Mesenchymal stem cell (in vitro differentiated cells and primary cell): ENCODE results near the gene NFATC2.

Source experiments
- DNase-seq: peaks from one replicate; pipeline ENCODE4 v3.0.0-alpha.2; 2013
- H2AFZ ChIP-seq: one replicate; pipeline ENCODE4 v1.6.1; 2013; ENCODE audit warnings: low read depth, mild to moderate bottlenecking, control low read depth, inconsistent platforms, low read length, moderate library complexity
- H2AK5ac ChIP-seq: 2 replicates; pipeline ENCODE4 v1.6.1; 2013; ENCODE audit warnings: low read length, moderate library complexity, mild to moderate bottlenecking, inconsistent platforms; ENCODE audit not compliant: severe bottlenecking
- H2BK120ac ChIP-seq: one replicate; pipeline ENCODE4 v1.6.1; 2013; ENCODE audit warnings: low read depth, mild to moderate bottlenecking, inconsistent platforms, low read length, moderate library complexity
- H2BK12ac ChIP-seq, 2 experiments: one replicate each; pipeline ENCODE4 v1.6.1; 2013; ENCODE audit warnings: inconsistent platforms in 2 of 2, low read length in 2 of 2, mild to moderate bottlenecking in 2 of 2, moderate library complexity in 2 of 2, control low read depth in 1 of 2
- H2BK15ac ChIP-seq: one replicate; pipeline ENCODE4 v1.6.1; 2013; ENCODE audit warnings: mild to moderate bottlenecking, low read depth, inconsistent platforms; ENCODE audit not compliant: poor library complexity, severe bottlenecking
- H2BK5ac ChIP-seq: 2 replicates; pipeline ENCODE4 v1.6.1; 2013; ENCODE audit warnings: low read depth, mild to moderate bottlenecking, low read length, control low read depth, inconsistent platforms; ENCODE audit not compliant: poor library complexity, severe bottlenecking
- H3K14ac ChIP-seq, 2 experiments: one replicate each; pipeline ENCODE4 v1.6.1; 2013; ENCODE audit warnings: inconsistent platforms in 2 of 2, low read length in 2 of 2, control low read depth in 1 of 2, mild to moderate bottlenecking in 1 of 2, moderate library complexity in 1 of 2
- H3K18ac ChIP-seq, 2 experiments: one replicate each; pipeline ENCODE4 v1.6.1; 2013; ENCODE audit warnings: inconsistent platforms in 2 of 2, low read length in 2 of 2, control low read depth in 1 of 2, low read depth in 1 of 2, mild to moderate bottlenecking in 1 of 2
- H3K23ac ChIP-seq, 2 experiments: one replicate each; pipeline ENCODE4 v1.6.1; 2013; ENCODE audit warnings: inconsistent platforms in 2 of 2, low read length in 2 of 2, mild to moderate bottlenecking in 2 of 2, moderate library complexity in 2 of 2, control low read depth in 1 of 2
- H3K27ac ChIP-seq: 2 replicates; pipeline ENCODE4 v1.5.1; 2013; ENCODE audit warnings: mild to moderate bottlenecking, moderate library complexity, low read length, control low read depth, inconsistent platforms; ENCODE audit not compliant: poor library complexity, severe bottlenecking
- H3K27me3 ChIP-seq, 2 experiments: 2 replicates each; pipeline versions ENCODE4 v1.6.1 to v1.7.0; 2013; ENCODE audit warnings: low read length in 2 of 2, mild to moderate bottlenecking in 2 of 2, moderate library complexity in 2 of 2, control low read depth in 1 of 2, inconsistent platforms in 1 of 2; ENCODE audit not compliant: control insufficient read depth in 1 of 2, insufficient read depth in 1 of 2
- H3K36me3 ChIP-seq, 2 experiments: 2 replicates each; pipeline versions ENCODE4 v1.6.1 to v1.7.0; 2013; ENCODE audit warnings: low read length in 2 of 2, control low read depth in 1 of 2, inconsistent platforms in 1 of 2, low read depth in 1 of 2, mild to moderate bottlenecking in 1 of 2; ENCODE audit not compliant: insufficient read depth in 2 of 2, control insufficient read depth in 1 of 2
- H3K4ac ChIP-seq, 2 experiments: one replicate each; pipeline ENCODE4 v1.6.1; 2013; ENCODE audit warnings: inconsistent platforms in 2 of 2, low read length in 2 of 2, mild to moderate bottlenecking in 2 of 2, moderate library complexity in 2 of 2, control low read depth in 1 of 2, low read depth in 1 of 2
- H3K4me1 ChIP-seq: 2 replicates; pipeline ENCODE4 v1.6.1; 2013; ENCODE audit warnings: low read depth, low read length, control low read depth; ENCODE audit not compliant: control insufficient read depth, insufficient read depth
- H3K4me2 ChIP-seq: 2 replicates; pipeline ENCODE4 v1.6.1; 2013; ENCODE audit warnings: low read length, mild to moderate bottlenecking, inconsistent platforms; ENCODE audit not compliant: poor library complexity, severe bottlenecking
- H3K4me3 ChIP-seq, 2 experiments: 2 replicates each; pipeline versions ENCODE4 v1.5.1 to v1.7.0; 2013; ENCODE audit warnings: low read length in 2 of 2, mild to moderate bottlenecking in 2 of 2, control low read depth in 1 of 2, low read depth in 1 of 2; ENCODE audit not compliant: insufficient read depth in 1 of 2
- H3K79me1 ChIP-seq: replicated peaks from 2 replicates; pipeline ENCODE4 v1.6.1; 2013; ENCODE audit warnings: mild to moderate bottlenecking, control low read depth, low read length, inconsistent platforms; ENCODE audit not compliant: poor library complexity, severe bottlenecking
- H3K9ac ChIP-seq: 2 replicates; pipeline ENCODE4 v1.7.0; 2013; ENCODE audit warnings: mild to moderate bottlenecking, low read length, moderate library complexity
- H3K9me3 ChIP-seq: 2 replicates; pipeline ENCODE4 v1.7.0; 2013; ENCODE audit warnings: mild to moderate bottlenecking, low read length; ENCODE audit not compliant: control insufficient read depth
- H4K8ac ChIP-seq: one replicate; pipeline ENCODE4 v1.6.1; 2013; ENCODE audit warnings: inconsistent platforms, mild to moderate bottlenecking, low read length, moderate library complexity
- H4K91ac ChIP-seq: one replicate; pipeline ENCODE4 v1.6.1; 2013; ENCODE audit warnings: mild to moderate bottlenecking, low read length, inconsistent platforms
- WGBS: methylation state at CpG from one replicate; pipeline ENCODE4 v1.1.7; 2013; ENCODE audit warnings: mixed read lengths; 5-methylcytosine and 5-hydroxymethylcytosine counted together

The NFATC2 gene

GRCh38 chr20:51522207-51522606, 20.3 kb downstream of the NFATC2 start:
- WGBS = 95% methylated on average over 9 of the region's 9 CpGs
- no peak overlapping the region for H2BK15ac ChIP-seq
- H3K27ac ChIP-seq = no peak overlapping the region
- no peaks in the 10 kb centered on the region for H3K9me3 ChIP-seq
- no peak overlapping the region for H3K23ac ChIP-seq
- H4K8ac ChIP-seq = no peak overlapping the region
- H3K79me1 ChIP-seq = no peaks in the 10 kb centered on the region
- H2BK120ac ChIP-seq = no peak overlapping the region
- H4K91ac ChIP-seq = no peak overlapping the region
- no peak overlapping the region for H3K4ac ChIP-seq
- H3K18ac ChIP-seq = no peak overlapping the region
- H3K36me3 ChIP-seq = peaks cover 0 to 4% of the 10 kb centered on the region in 2 experiments
- no peak overlapping the region for H2AK5ac ChIP-seq
- H3K9ac ChIP-seq = no peak overlapping the region
- no peak overlapping the region for H3K4me2 ChIP-seq
- no peak overlapping the region for H2AFZ ChIP-seq
- H2BK12ac ChIP-seq = no peak overlapping the region
- no peak overlapping the region for H3K4me3 ChIP-seq
- no peak overlapping the region for H2BK5ac ChIP-seq
- H3K4me1 ChIP-seq = peaks cover 2% of the 10 kb centered on the region
- H3K27me3 ChIP-seq = no peaks in the 10 kb centered on the region
- no peak for DNase-seq
- no peak overlapping the region for H3K14ac ChIP-seq

- H3K36me3 ChIP-seq = no peaks in the 10 kb centered on the region
- H2BK15ac ChIP-seq = no peak overlapping the region
- no peak overlapping the region for H3K14ac ChIP-seq
- no peak overlapping the region for H3K4ac ChIP-seq
- no peak overlapping the region for H3K27ac ChIP-seq
- WGBS = 100% methylated on average over 1 of the region's 2 CpGs
- H3K18ac ChIP-seq = no peak overlapping the region
- no peaks in the 10 kb centered on the region for H3K9me3 ChIP-seq
- H3K4me1 ChIP-seq = peaks cover 2% of the 10 kb centered on the region
- H3K4me2 ChIP-seq = no peak overlapping the region
- no peak overlapping the region for H3K9ac ChIP-seq
- H4K8ac ChIP-seq = no peak overlapping the region
- no peak overlapping the region for H2BK12ac ChIP-seq
- H2BK5ac ChIP-seq = no peak overlapping the region
- DNase-seq = no peak
- H3K4me3 ChIP-seq = no peak overlapping the region
- H2AFZ ChIP-seq = no peak overlapping the region
- H3K23ac ChIP-seq = no peak overlapping the region
- peaks cover 0 to 6% of the 10 kb centered on the region in 2 experiments for H3K27me3 ChIP-seq
- H2BK120ac ChIP-seq = no peak overlapping the region
- H2AK5ac ChIP-seq = no peak overlapping the region
- H3K79me1 ChIP-seq = no peaks in the 10 kb centered on the region
- H4K91ac ChIP-seq = no peak overlapping the region
Observed at GRCh38 chr20:51517839-51518238, 24.7 kb downstream of the NFATC2 start.

GRCh38 chr20:51516855-51517254, 25.7 kb downstream of the NFATC2 start:
- no peak overlapping the region for H2BK5ac ChIP-seq
- no peak overlapping the region for H4K8ac ChIP-seq
- H3K4ac ChIP-seq = no peak overlapping the region
- H3K9ac ChIP-seq = no peak overlapping the region
- no peak overlapping the region for H2BK12ac ChIP-seq
- H3K4me3 ChIP-seq = no peak overlapping the region
- no peak overlapping the region for H3K23ac ChIP-seq
- H2AFZ ChIP-seq = no peak overlapping the region
- H3K9me3 ChIP-seq = no peaks in the 10 kb centered on the region
- H3K18ac ChIP-seq = no peak overlapping the region
- peaks cover 0 to 6% of the 10 kb centered on the region in 2 experiments for H3K27me3 ChIP-seq
- H3K36me3 ChIP-seq = no peaks in the 10 kb centered on the region
- H3K14ac ChIP-seq = no peak overlapping the region
- H2BK120ac ChIP-seq = no peak overlapping the region
- DNase-seq = no peak
- H3K4me1 ChIP-seq = peaks cover 2% of the 10 kb centered on the region
- no peak overlapping the region for H4K91ac ChIP-seq
- H2BK15ac ChIP-seq = no peak overlapping the region
- H3K79me1 ChIP-seq = no peaks in the 10 kb centered on the region
- no peak overlapping the region for H2AK5ac ChIP-seq
- 97% methylated on average over 7 of the region's 7 CpGs for WGBS
- H3K27ac ChIP-seq = no peak overlapping the region
- no peak overlapping the region for H3K4me2 ChIP-seq

GRCh38 chr20:51514836-51515235, 27.7 kb downstream of the NFATC2 start:
- H2BK12ac ChIP-seq = no peak overlapping the region

More at GRCh38 chr20:51514836-51515235, 27.7 kb downstream of the NFATC2 start:
- no peaks in the 10 kb centered on the region for H3K9me3 ChIP-seq
- H3K4me2 ChIP-seq = no peak overlapping the region
- no peak overlapping the region for H2BK120ac ChIP-seq
- H3K27me3 ChIP-seq = peaks cover 0 to 6% of the 10 kb centered on the region in 2 experiments
- no peak overlapping the region for H3K9ac ChIP-seq
- no peak overlapping the region for H3K4me3 ChIP-seq
- no peak overlapping the region for H3K27ac ChIP-seq
- no peak overlapping the region for H3K14ac ChIP-seq
- DNase-seq = no peak
- no peak overlapping the region for H2AFZ ChIP-seq
- H2BK15ac ChIP-seq = no peak overlapping the region
- 92% methylated on average over 7 of the region's 7 CpGs for WGBS
- no peak overlapping the region for H4K91ac ChIP-seq
- peaks cover 2% of the 10 kb centered on the region for H3K4me1 ChIP-seq
- no peak overlapping the region for H2BK5ac ChIP-seq
- no peak overlapping the region for H4K8ac ChIP-seq
- H3K18ac ChIP-seq = no peak overlapping the region
- no peak overlapping the region for H2AK5ac ChIP-seq
- H3K36me3 ChIP-seq = no peaks in the 10 kb centered on the region
- H3K79me1 ChIP-seq = no peaks in the 10 kb centered on the region
- no peak overlapping the region for H3K23ac ChIP-seq
- H3K4ac ChIP-seq = no peak overlapping the region
